Thyroid gland (tissue), 4 donors: ENCODE results near the gene BRMS1.

Experiments
- CTCF ChIP-seq, 6 experiments: fragments of 200-600 bp in 3 of 6; fragments of 450-650 bp in 3 of 6; sonication (generic) in 3 of 6; IDR thresholded peaks; one replicate each; pipeline ENCODE4 v1.5.1; 2016 to 2019; ENCODE audit warnings: antibody characterized with exemption in 6 of 6, mild to moderate bottlenecking in 2 of 6, inconsistent platforms in 1 of 6, moderate library complexity in 1 of 6
- POLR2A ChIP-seq, 2 donors: fragments of 450-650 bp; IDR thresholded peaks; one replicate each; pipeline ENCODE4 v1.6.1; 2017; ENCODE audit warnings: antibody characterized with exemption in 2 of 2, mild to moderate bottlenecking in 2 of 2, moderate library complexity in 1 of 2

- TF ChIP-seq CTCF (IDR thresholded peaks at IDR 0.05) (peak; percentile 82 to 98 (median 90)), POLR2A (IDR thresholded peaks at IDR 0.05) (no peak)
These were observed 16.4 kb downstream of the BRMS1 start for GRCh38 chr11:66328302-66329144.
